Transverse colon (tissue), 4 donors: Measurements from ENCODE around the gene MAPK4. TPM values are rescaled to one million over a fixed set of nuclear protein-coding genes. Genes with fewer than 3 reads are reported as not detected.

Source experiments
- DNase-seq: peaks from one replicate; pipeline ENCODE4 v3.0.0-alpha.2; 2019
- H3K27ac ChIP-seq, 4 donors: fragments of 200-600 bp; sonication (generic); 2 replicates each; pipeline ENCODE4 v1.5.1; 2016 to 2018; ENCODE audit warnings: inconsistent platforms in 4 of 4
- H3K27me3 ChIP-seq: fragments of 200-600 bp; sonication (generic); 2 replicates; pipeline ENCODE4 v1.5.1; 2017; ENCODE audit warnings: inconsistent platforms
- H3K36me3 ChIP-seq, 4 donors: fragments of 200-600 bp; sonication (generic); 2 replicates each; pipeline ENCODE4 v1.5.1; 2017 to 2019; ENCODE audit warnings: inconsistent platforms in 4 of 4
- H3K4me1 ChIP-seq, 4 donors: fragments of 200-600 bp; sonication (generic); 2 replicates each; pipeline ENCODE4 v1.5.1; 2017 to 2020; ENCODE audit warnings: inconsistent platforms in 4 of 4
- H3K4me3 ChIP-seq, 4 donors: fragments of 200-600 bp; sonication (generic); 1 replicate in 1 of 4; 2 replicates in 3 of 4; pipeline versions ENCODE4 v1.5.1 to v1.6.1; 2017 to 2019; ENCODE audit warnings: inconsistent platforms in 4 of 4
- H3K9me3 ChIP-seq, 2 donors: fragments of 200-600 bp; sonication (generic); 2 replicates each; pipeline ENCODE4 v1.5.1; 2017 to 2019; ENCODE audit warnings: inconsistent platforms in 2 of 2
- CTCF ChIP-seq, 5 experiments: fragments of 200-600 bp in 3 of 5; fragments of 450-650 bp in 2 of 5; sonication (generic) in 3 of 5; IDR thresholded peaks; 1 replicate in 2 of 5; 2 replicates in 3 of 5; pipeline ENCODE4 v1.5.1; 2016 to 2017; ENCODE audit warnings: antibody characterized with exemption in 5 of 5, inconsistent platforms in 3 of 5, mild to moderate bottlenecking in 2 of 5, moderate library complexity in 1 of 5
- EP300 ChIP-seq: sonication (generic); formaldehyde crosslinking; IDR thresholded peaks from one replicate; pipeline ENCODE4 v1.6.1; 2017; ENCODE audit warnings: antibody characterized with exemption, low read depth
- POLR2A ChIP-seq: fragments of 450-650 bp; IDR thresholded peaks from one replicate; pipeline ENCODE4 v1.6.1; 2016; ENCODE audit warnings: antibody characterized with exemption, mild to moderate bottlenecking, moderate library complexity
- POLR2AphosphoS5 ChIP-seq, 3 donors: sonication (generic); formaldehyde crosslinking; IDR thresholded peaks; one replicate each; pipeline ENCODE4 v1.6.1; 2016; ENCODE audit warnings: antibody characterized with exemption in 3 of 3
- WGBS, 2 donors: methylation state at CpG; one replicate each; pipeline ENCODE4 v1.1.5; 2018; ENCODE audit warnings: low coverage in 1 of 2; 5-methylcytosine and 5-hydroxymethylcytosine counted together
- in situ Hi-C, 4 donors: fragments of 200-750 bp; cut with MboI; loops; one replicate each; pipeline versions ENCODE4 v1.15.0 to v1.15.1; 2017; ENCODE audit warnings: low sequenced_read_pairs in 3 of 4, low pct_ligation_motif_present in 1 of 4, low pct_unique_long_range_greater_than_20kb in 1 of 4
- intact Hi-C: fragments of 100-400 bp; cut with DNase I; formaldehyde crosslinking; loops from one replicate; pipeline ENCODE4 v1.15.1; 2023; ENCODE audit warnings: low total_unique reads
- total RNA-seq, 4 donors: library from RNA; depleted of rRNA; stranded (reverse); fragments of >200 nt; gene quantifications; one replicate each; pipeline ENCODE4 v1.1.0, GENCODE V29; 2016

Gene MAPK4
- total RNA-seq, 4 donors from 2014 or later, result 1.6 to 20.1 (median 5.7) TPM

DNA sequence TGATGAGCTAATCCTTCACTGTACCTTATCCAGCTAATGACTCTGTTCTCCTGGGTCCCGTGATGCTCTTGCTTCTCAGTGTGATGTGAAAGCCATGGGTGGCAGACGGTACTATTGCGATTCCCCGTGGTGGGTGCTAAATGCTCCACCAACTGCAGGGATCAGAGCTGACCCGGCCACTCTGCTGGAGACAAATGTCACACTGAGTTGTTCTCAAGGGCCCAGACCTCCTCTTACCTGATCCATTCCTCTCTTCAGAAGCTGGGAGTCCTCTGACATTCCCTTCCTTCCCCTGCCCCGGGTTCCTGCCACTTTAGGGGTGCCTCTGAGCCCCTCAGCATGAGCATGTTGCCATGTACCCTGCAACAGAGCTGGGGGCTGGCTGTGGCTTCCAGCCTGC, 105.1 kb downstream of the MAPK4 start:
- H3K9me3 ChIP-seq, result no peaks in the 10 kb centered on the region
- no peak for TF ChIP-seq CTCF (IDR thresholded peaks at IDR 0.05)
- no peak for TF ChIP-seq POLR2AphosphoS5 (IDR thresholded peaks at IDR 0.05)
- no peaks in the 10 kb centered on the region for H3K4me1 ChIP-seq
- H3K36me3 ChIP-seq, result no peaks in the 10 kb centered on the region
- 59 to 75% methylated on average over 5 to 6 of the region's 6 CpGs for WGBS, 2 donors
- in situ Hi-C loops, result loop anchor here in 1 of 4 donors (25.0 kb wide), 1 partner anchor 103 kb away; the partner anchor contains the start of gene MAPK4
- H3K27me3 ChIP-seq, result no peaks in the 10 kb centered on the region
- no peak overlapping the region for H3K27ac ChIP-seq
- intact Hi-C loops, result no loop called here
- H3K4me3 ChIP-seq, result no peak overlapping the region
- DNase-seq, result no peak

- Histone ChIP-seq H3K27me3 (no peaks in the 10 kb centered on the region), H3K4me1 (no peaks in the 10 kb centered on the region), H3K4me3 (no peak overlapping the region), H3K27ac (no peak overlapping the region), H3K36me3 (no peaks in the 10 kb centered on the region), H3K9me3 (no peaks in the 10 kb centered on the region)
- intact Hi-C loops (no loop called here), in situ Hi-C loops (loop anchor here in 1 of 4 donors (25.0 kb wide), 1 partner anchor 103 kb away; the partner anchor contains the start of gene MAPK4)
- DNase-seq, result no peak
- TF ChIP-seq POLR2AphosphoS5 (IDR thresholded peaks at IDR 0.05), result no peak
- TF ChIP-seq EP300, result no peak
- TF ChIP-seq CTCF (IDR thresholded peaks at IDR 0.05), result no peak
- no peak for TF ChIP-seq POLR2A
These were observed 105.6 kb downstream of the MAPK4 start for GRCh38 chr18:50665519-50665918.

- no peak for DNase-seq
- Histone ChIP-seq H3K27ac (no peak overlapping the region), H3K4me1 (no peaks in the 10 kb centered on the region), H3K27me3 (no peaks in the 10 kb centered on the region), H3K4me3 (no peak overlapping the region), H3K36me3 (no peaks in the 10 kb centered on the region), H3K9me3 (no peaks in the 10 kb centered on the region)
- in situ Hi-C loops (loop anchor here in 1 of 4 donors (25.0 kb wide), 1 partner anchor 104 kb away; the partner anchor contains the start of gene MAPK4), intact Hi-C loops (no loop called here)
- WGBS, 2 donors, result 68 to 90% methylated on average over 3 to 4 of the region's 4 CpGs
- TF ChIP-seq POLR2AphosphoS5 (IDR thresholded peaks at IDR 0.05) (no peak), EP300 (no peak), CTCF (IDR thresholded peaks at IDR 0.05) (no peak), POLR2A (no peak)
These were observed 106.6 kb downstream of the MAPK4 start for GRCh38 chr18:50666536-50666935.

DNA sequence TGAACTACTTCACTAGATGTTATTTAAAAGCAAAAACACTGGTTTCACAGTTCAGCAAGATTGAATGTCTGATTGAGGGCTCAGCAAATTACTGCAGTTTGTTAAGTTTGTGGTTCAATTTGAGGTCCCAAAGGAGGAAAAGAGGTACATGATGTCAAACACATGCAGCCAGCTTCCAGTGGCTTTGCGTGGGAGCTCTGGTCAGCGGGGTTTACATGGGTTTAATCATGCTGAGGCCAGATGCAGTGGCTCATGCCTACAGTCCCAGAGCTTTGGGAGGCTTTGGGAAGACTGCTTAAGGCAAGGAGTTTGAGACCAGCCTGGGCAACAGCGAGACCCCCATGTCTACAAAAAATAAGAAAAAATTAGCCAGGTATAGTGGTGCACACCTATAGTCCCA, 111.5 kb downstream of the MAPK4 start:
- H3K27me3 ChIP-seq, result no peaks in the 10 kb centered on the region
- 84% methylated on average over 3 of the region's 3 CpGs; no CpG with 5 or more reads in 1 of the 2 donors for WGBS, 2 donors
- no peak overlapping the region for H3K4me3 ChIP-seq
- no peaks in the 10 kb centered on the region for H3K36me3 ChIP-seq
- TF ChIP-seq EP300, result no peak
- TF ChIP-seq CTCF (IDR thresholded peaks at IDR 0.05), result no peak
- no peak for TF ChIP-seq POLR2AphosphoS5 (IDR thresholded peaks at IDR 0.05)
- no peak for TF ChIP-seq POLR2A
- H3K9me3 ChIP-seq, result no peaks in the 10 kb centered on the region
- DNase-seq, result no peak
- in situ Hi-C loops, result loop anchor here in 1 of 4 donors (25.0 kb wide), 1 partner anchor 109 kb away; the partner anchor contains the start of gene MAPK4
- no peaks in the 10 kb centered on the region for H3K4me1 ChIP-seq
- intact Hi-C loops, result no loop called here
- H3K27ac ChIP-seq, result no peak overlapping the region
